Activated CD8-positive, alpha-beta memory T cell treated with anti-CD3 and anti-CD28 coated beads for 24 hours (primary cell): ENCODE measurements around the gene GSTM3.
"Not testable (repeated sequence)": the region's sequence is repeated elsewhere in the genome, so short reads cannot be mapped to it uniquely, and the experiment has no call there.

Experiments
- DNase-seq: peaks from one replicate; pipeline ENCODE4 v3.0.0-alpha.2; 2020

Gene GSTM3

DNA sequence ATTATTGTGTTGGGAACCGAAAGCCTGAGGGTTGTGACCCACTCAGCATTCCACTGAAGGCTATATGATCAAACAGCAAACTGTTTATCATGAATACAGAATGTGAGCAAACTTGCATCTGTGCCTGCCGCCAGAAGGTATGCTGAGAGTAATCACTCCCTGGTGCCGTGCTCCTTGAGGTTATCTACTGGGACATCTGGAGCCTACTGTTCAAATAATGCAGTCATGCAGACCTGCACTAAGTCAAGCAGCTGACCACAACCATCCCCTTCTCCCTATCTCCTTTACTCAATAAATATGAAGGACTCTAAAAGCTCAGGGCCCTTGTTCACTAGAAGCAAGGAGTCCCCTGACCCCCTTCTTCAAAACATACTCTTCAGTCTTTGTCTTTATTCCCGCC lies 15.3 kb downstream of the GSTM3 start:
- DNase-seq, result no peak

DNA sequence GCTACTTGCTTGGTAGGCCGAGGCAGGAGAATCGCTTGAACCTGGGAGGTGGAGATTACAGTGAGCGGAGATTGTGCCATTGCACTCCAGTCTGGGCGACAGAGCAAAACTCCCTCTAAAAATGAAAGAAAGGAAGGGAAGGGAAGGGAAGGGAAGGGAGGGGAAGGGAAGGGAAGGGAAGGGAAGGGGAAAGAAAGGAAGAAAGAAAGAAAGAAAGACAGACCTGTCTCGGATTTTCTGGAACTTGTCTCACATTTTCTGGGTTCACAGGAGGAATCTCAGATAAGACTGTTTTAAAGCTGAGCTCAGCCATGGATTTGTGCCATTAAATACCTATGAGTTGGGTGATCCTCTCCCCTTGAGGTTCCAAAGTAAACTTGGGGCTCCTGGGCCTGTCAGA lies 15.9 kb downstream of the GSTM3 start:
- DNase-seq, result no peak

DNA sequence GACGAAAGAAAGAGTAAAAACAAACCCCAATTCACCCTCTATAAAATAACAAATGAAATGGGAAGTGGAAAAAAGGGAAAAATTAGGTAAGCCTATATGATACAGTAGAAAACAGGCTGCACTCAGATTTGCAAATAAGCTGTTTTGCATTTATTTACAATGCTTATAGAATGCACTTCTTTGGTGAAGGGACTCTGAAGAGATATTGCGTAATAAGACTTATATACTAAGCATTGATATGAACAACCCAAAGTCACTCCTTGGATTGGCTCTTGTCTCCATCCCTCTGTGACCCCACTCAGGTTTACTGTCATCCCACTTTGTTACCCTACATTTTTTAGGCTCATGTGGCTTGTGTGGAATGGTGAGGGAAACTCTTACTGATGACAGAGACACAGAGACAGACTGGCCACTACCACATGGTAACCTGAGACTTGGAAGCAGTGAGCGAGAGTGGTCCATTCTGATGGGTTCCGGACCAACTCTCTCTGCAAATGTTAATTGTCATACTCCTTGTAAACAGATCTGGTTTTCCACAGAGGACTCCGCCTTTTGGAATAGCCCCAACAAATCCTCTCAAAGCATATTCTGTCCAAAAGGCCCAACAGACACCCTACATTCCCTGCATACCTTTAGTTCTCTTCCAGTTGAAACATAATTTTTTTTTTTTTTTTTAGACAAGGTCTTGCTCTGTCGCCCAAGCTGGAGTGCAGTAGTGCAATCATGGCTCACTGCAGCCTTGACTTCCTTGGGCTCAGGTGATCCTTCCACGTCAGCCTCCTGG lies 17.7 kb downstream of the GSTM3 start:
- DNase-seq, result no peak

DNA sequence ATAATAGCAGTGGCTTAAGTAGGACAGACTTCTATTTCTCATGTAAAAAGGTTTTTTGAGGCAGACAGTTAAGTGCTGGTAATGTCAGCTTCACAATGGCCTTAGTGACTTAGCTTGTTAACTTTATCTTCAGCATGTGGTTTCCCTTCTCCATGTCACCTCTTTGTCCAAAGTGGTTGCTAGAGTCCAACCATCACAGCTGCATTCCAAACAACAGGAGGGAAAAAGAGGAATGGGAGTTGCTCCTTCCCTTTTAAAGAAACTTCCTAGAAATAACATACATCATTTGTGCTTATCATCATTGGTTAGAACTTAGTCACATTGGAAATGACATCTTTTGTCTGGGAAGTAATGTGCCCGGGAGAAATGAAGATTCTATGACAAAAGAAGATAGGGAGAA lies 18.9 kb downstream of the GSTM3 start:
- no peak for DNase-seq

DNA sequence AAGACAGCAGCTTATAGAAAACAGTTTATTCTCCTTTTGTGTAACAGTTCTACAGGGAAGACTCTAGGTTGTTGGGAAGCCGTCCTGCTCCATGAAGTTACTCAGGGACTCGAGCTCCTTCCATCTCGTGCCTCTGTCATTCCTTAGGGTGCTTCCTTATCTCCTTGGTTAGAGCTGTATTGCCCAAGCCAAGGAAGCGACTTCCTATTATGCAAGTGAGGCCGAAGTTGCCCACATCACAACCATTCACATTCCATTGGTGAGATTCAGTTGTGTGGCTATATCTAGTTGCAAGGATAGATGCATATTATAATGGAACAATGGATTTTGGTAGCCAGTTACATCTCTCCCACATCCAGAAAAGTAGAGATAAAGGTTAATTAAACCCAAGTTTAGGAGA lies 19.8 kb downstream of the GSTM3 start:
- no peak for DNase-seq

DNA sequence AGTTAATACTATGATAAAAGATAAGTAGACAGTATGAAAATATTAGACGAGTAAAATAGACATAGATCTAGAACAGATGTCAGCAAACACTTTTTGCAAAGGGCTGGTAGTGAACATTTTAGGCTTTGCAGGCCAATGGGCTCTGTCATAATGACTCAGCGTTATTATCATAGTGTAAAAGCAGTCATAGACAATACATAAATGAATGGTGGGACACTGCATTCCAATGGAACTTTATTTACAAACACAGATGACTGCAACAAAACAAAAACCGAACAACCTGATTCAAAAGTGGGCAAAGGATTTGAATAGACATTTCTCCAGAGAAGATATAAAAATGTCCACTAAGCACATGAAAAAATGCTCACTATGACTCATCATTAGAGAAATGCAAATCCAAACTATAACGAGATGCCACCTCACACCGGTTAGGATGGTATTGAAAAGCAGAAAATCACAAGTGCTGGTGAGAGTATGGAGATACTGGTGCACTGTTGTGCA lies 21.5 kb downstream of the GSTM3 start:
- no peak for DNase-seq

GRCh38 chr1:109718495-109718894 lies 22.3 kb downstream of the GSTM3 start:
- no peak for DNase-seq

GRCh38 chr1:109717729-109718128 lies 23.1 kb downstream of the GSTM3 start:
- DNase-seq, result no peak

DNA sequence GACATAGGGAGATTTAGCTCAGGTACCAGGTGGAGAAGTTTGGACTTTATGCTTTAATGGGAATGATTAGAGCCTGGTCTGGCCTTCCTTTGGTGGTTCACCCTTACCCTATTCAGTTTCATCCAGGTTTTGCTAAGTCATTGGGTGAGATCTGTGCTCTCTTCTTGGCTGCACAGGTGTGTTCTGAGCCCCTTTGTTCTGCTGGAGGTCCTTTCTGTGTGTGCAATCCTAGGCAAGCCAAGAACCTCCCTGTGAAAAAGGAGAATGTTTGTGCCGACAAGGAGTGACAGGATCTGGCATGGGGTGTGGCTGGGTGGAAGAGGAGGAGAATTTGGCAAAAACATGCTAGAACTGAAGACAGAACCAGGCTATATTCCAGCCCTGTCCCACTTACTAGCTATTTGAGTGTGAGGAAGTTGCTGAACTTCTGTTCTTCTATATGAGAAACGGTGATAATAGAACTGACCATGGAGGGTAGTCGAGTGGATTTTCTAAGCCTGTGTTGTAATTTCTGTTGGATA lies 24.2 kb downstream of the GSTM3 start:
- DNase-seq, result no peak

GRCh38 chr1:109716121-109716520 lies 24.7 kb downstream of the GSTM3 start:
- no peak for DNase-seq

DNA sequence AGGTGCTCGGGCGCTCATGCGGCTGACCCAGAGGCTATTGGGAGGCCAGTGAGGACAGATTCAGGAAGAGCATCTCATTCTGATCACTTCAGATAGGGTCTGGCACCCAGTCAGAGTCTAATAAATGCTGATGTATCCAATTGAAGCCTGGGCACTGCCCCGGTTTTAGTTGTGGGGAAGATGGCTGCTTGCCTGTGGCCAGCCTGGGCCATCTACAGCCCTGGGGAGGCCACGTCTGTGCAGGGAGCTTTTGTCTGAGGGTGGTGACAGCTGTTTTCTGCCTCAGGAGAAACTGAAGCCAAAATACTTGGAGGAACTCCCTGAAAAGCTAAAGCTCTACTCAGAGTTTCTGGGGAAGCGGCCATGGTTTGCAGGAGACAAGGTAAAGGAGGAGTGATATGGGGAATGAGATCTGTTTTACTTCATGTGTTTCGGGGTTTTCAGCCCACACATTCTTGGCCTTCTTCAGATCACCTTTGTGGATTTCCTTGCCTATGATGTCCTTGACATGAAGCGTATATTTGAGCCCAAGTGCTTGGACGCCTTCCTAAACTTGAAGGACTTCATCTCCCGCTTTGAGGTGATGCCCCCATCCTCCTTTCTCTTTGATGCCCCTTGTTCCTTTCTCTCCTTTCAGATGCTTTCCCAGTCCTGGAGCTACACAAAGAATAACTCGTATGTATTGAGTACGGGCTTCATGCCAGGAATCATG lies 26.0 kb downstream of the GSTM3 start:
- no peak for DNase-seq

- no peak for DNase-seq
Measured at GRCh38 chr1:109713636-109714035, 27.2 kb downstream of the GSTM3 start.

DNA sequence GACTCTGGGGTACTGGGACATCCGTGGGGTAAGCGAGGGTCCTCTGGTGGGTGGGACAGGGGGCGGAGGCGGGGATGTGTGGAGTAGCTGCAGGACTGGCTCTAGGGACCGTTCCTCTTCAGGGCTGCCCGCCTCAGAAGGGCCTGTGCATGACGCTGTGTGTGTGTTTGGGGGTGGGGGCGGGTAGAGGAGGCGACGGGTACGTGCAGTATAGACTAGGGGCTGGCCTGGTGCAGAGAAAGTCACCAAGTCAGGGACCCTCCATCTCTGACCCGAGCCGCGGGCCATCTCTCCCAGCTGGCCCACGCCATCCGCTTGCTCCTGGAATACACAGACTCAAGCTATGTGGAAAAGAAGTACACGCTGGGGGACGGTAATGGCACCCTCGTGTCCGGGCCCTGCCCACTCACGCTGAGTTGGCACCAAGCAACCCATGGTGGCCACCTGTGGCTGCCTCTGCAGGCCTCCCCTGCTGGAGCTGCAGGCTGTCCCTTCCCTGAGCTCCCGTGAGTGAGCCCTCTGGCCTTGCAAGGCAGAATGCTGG lies 28.4 kb downstream of the GSTM3 start:
- DNase-seq, result no peak

DNA sequence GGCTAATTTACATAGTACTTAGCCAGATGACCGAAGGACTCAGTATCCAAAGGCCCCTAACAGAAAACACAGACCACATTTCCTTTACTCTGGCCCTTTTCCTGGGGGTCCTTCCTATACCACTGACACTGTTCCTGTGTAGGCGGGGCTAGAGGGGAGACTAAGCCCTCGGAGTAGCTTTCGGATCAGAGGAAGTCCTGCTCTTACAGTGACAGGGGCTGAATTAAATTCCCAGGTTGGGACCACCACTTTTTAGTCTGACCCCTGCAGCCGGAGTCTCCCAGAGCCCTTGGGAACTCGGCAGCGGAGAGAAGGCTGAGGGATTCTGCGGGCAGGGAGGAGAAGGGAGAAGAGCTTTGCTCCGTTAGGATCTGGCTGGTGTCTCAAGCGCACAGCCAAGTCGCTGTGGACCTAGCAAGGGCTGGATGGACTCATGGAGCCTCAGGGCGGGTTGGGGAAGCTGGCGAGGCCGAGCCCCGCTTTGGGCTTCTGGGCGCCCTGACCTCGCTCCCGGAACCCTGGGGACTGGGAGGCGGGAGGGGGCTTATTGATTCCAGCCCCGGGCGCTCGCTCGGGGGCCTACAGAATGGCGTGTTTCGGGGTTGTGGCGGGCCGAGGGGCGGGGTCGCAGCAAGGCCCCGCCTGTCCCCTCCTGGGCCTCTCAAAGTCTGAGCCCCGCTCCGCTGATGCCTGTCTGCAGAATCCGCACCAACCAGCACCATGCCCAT lies 29.1 kb downstream of the GSTM3 start, which contains the start of gene GSTM5:
Gene GSTM5 (plus strand): TSS at position 659 of the 728 bp plus-strand sequence. CDS start 62 bp downstream, at position 721.
- peak; percentile 64 for DNase-seq

DNA sequence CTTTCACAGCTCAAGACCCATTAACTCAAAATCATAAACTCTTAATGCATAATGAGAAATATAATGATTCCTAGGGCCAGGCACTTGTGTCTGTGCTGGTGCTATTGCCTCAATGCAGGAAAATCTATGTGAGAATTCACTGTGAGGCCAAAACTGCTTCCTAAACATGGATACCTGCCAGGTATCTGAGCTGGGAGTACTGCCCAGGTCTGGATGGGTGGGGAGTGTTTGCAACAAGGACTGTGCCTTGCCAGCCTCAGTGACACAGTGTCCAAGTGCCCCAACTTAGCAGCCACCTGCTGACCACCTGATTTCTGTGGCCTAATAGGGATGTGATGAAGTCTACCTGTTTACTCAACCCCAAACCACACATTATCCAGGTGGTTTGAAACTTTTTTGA lies 31.0 kb downstream of the GSTM3 start:
- not testable (repeated sequence) for DNase-seq

DNA sequence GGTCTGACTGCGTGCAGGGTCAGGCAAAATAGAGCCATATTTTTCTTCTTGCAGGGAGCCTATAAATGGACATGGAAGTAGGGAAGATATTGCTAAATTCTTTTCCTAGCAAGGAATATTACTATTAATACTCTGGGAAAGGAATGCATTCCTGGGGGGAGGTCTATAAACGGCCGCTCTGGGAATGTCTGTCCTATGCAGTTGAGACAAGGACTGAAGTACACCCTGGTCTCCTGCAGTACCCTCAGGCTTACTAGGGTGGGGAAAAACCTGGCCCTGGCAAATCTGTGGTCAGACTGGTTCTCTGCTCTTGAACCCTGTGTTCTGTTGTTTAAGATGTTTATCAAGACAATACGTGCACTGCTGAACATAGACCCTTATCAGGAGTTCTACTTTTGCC lies 31.9 kb downstream of the GSTM3 start:
- DNase-seq, result not testable (repeated sequence)

- DNase-seq, result no peak
Measured at GRCh38 chr1:109705411-109705810, 35.4 kb downstream of the GSTM3 start.

DNA sequence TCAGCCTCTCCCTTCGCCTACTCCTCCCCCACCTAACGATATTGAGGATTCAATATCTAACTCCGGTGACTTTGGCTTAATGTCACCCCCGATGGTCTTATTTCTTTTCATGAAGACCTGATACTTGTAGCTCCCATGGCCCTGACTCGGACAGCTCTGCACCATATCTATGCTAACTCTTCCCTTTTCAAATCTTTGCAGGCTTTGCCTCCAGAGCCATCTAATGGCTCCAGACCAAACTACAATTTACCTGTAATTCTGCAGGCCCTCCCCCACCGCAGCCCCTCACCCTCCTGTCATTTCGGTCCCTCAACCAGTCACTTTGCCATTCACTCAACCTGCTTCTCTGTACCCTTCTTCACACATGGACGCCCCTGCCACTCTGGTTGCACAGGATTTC lies 36.7 kb downstream of the GSTM3 start:
- no peak for DNase-seq

DNA sequence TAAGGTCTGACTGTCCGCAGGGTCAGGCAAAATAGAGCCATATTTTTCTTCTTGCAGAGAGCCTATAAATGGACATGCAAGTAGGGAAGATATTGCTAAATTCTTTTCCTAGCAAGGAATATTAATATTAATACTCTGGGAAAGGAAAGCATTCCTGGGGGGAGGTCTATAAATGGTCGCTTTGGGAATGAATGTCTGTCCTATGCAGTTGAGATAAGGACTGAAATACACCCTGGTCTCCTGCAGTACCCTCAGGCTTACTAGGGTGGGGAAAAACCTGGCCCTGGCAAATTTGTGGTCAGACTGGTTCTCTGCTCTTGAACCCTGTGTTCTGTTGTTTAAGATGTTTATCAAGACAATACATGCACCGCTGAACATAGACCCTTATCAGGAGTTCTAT lies 37.9 kb downstream of the GSTM3 start:
- not testable (repeated sequence) for DNase-seq

DNA sequence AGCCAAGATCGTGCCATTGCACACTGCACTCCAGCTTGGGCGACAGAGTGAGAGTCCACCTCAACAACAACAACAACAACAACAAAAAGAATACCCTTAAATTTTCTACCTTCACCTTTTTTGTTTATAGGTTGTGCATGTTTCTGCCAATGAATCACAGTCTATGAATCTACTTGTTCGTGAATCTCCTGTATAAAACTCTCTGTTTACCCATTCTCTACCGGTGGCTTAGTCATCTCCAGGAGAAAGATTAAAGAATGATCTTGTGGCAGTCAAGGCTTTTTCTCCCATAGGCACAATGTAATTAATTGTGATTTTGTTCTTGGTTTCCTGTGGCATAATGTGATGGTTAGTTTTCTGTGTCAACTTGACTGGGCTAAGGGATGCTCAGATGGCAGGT lies 43.0 kb downstream of the GSTM3 start:
- not testable (repeated sequence) for DNase-seq

DNA sequence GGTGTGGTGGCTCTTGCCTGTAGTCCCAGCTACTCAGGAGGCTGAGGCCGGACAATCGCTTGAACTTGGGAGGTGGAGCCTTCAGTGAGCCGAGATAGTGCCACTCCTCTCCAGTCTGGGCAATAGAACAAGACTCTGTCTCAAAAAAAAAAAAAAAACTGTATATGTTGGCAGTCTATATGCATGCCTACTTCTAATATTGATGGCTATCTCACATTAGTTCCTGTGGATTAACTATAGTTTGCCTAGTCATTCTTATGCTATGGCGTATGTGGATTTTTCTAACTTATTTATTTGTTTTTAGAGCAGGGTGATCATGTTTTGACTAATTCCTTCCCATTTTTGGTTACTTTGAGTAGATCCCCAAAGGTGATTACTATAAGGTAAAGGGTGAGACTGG lies 43.8 kb downstream of the GSTM3 start:
- DNase-seq, result no peak

DNA sequence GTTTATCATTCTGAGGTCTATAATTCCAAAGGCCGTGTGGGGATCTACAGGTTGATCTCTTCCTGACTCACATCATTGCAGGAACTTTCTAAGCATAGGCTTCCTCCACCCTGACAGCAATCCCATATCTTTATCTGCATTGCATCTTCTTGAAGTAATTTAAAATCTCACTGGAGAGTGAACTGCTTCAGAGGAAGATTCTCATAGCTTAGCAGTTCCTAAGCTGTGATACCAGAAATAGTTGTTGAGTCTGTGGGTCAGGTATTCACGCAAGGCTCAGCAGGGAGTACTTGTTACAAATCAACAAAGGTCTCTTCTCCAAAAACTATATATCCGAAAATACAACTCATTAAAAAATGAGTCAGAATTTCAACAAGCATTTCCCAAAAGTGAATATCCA lies 45.7 kb downstream of the GSTM3 start:
- DNase-seq, result not testable (repeated sequence)

GRCh38 chr1:109694400-109694799 lies 46.4 kb downstream of the GSTM3 start:
- not testable (repeated sequence) for DNase-seq
